ENCODE results near the gene NUP160. TPM values are rescaled to one million over a fixed set of nuclear protein-coding genes. Genes with fewer than 3 reads are reported as not detected.

The NUP160 gene
- total and polyA plus RNA-seq, 10 of the 15 experiments (the other 5 are each of a cell fraction or from before 2014, with no cell fraction given), result 24.0 to 87.6 (median 54.6) TPM

DNA sequence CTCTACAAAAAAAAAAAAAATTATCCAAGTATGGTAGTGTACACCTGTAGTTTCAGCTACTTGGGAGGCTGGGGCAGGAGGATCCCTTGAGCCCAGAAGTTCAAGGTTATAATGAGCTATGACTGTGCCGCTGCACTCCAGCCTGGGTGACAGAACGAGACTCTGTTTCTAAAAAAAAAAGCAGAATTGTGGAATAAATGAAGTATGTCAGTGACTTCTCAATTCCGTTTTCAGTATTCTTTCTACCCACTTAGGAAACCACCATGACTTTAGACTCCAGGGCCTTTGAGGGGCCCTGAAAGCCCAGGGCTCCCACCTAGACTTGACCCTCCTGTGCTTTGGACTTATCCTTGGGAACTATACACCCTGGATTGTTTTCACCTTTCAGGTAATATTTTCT is 6.5 kb upstream of the NUP160 start (continued):
- TF ChIP-seq, protein P1, sequence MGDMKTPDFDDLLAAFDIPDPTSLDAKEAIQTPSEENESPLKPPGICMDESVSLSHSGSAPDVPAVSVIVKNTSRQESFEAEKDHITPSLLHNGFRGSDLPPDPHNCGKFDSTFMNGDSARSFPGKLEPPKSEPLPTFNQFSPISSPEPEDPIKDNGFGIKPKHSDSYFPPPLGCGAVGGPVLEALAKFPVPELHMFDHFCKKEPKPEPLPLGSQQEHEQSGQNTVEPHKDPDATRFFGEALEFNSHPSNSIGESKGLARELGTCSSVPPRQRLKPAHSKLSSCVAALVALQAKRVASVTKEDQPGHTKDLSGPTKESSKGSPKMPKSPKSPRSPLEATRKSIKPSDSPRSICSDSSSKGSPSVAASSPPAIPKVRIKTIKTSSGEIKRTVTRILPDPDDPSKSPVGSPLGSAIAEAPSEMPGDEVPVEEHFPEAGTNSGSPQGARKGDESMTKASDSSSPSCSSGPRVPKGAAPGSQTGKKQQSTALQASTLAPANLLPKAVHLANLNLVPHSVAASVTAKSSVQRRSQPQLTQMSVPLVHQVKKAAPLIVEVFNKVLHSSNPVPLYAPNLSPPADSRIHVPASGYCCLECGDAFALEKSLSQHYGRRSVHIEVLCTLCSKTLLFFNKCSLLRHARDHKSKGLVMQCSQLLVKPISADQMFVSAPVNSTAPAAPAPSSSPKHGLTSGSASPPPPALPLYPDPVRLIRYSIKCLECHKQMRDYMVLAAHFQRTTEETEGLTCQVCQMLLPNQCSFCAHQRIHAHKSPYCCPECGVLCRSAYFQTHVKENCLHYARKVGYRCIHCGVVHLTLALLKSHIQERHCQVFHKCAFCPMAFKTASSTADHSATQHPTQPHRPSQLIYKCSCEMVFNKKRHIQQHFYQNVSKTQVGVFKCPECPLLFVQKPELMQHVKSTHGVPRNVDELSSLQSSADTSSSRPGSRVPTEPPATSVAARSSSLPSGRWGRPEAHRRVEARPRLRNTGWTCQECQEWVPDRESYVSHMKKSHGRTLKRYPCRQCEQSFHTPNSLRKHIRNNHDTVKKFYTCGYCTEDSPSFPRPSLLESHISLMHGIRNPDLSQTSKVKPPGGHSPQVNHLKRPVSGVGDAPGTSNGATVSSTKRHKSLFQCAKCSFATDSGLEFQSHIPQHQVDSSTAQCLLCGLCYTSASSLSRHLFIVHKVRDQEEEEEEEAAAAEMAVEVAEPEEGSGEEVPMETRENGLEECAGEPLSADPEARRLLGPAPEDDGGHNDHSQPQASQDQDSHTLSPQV (IDR thresholded peaks at IDR 0.05), result no peak
- peak; percentile 41; the same call in 1 of the 2 replicates for TF ChIP-seq BCL11A (IDR thresholded peaks at IDR 0.05; ENCODE audit: low read depth, low read length)
- TF ChIP-seq ZNF24 (IDR thresholded peaks at IDR 0.05), result peak; percentile 95

DNA sequence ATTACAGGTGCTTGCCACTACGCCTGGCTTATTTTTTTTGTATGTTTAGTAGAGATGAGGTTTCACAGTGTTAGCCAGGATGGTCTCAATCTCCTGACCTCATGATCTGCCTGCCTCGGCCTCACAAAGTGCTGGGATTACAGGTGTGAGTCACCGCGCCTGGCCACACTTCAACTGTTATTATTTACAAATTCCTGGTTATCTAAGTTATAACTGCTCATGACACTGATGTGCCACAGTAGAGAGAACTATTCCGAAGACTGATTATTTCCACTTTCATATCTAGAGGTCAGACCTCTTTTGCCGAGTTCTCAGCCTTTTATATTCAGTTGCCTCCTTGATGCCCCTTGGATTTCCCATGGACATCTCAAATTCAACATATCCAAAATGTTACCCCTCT is 3.9 kb upstream of the NUP160 start:
- Histone ChIP-seq H3K36me3 (ENCODE audit: control insufficient read depth in 2 of 2, insufficient read depth in 2 of 2, low read length in 1 of 2) (no peaks in the 10 kb centered on the region), H3K4me3 (no peak overlapping the region), H3K79me2 (ENCODE audit: control insufficient read depth, insufficient read depth, low read length) (peaks cover 14% of the 10 kb centered on the region), H3K27ac (ENCODE audit: control insufficient read depth, insufficient read depth) (no peak overlapping the region), H2AFZ (ENCODE audit: control insufficient read depth, low read depth, low read length) (no peak overlapping the region), H3K27me3 (replicated peaks in 1 of 2; ENCODE audit: control insufficient read depth in 2 of 2, insufficient read depth in 2 of 2, low read length in 1 of 2) (no peaks in the 10 kb centered on the region), H4K20me1 (ENCODE audit: control insufficient read depth, insufficient read depth) (no peaks in the 10 kb centered on the region), H3K9me3 (replicated peaks; ENCODE audit: control insufficient read depth, insufficient read depth, low read length) (no peaks in the 10 kb centered on the region), H3K4me1 (ENCODE audit: control insufficient read depth, insufficient read depth, low read length) (peaks cover 65% of the 10 kb centered on the region), H3K9ac (ENCODE audit: control insufficient read depth, insufficient read depth, low read length) (no peak overlapping the region), H3K4me2 (ENCODE audit: control insufficient read depth, insufficient read depth) (no peak overlapping the region)
- POLR2A ChIA-PET, result no interaction called here
- RAD21 ChIA-PET (ENCODE audit: unreplicated experiment), result interaction anchor here (1.1 kb wide), 1 partner anchor 255 kb away, joined by 3 read pairs; no protein-coding TSS in a partner anchor
- SMC1A ChIA-PET (ENCODE audit: uncharacterized antibody, unreplicated experiment), result interaction anchor here (0.8 to 3.6 kb wide), 2 partner anchors 13 to 148 kb away, joined by 4 to 13 read pairs; no protein-coding TSS in a partner anchor
- 86% methylated on average over 6 of the region's 6 CpGs for WGBS (ENCODE audit: insufficient coverage, insufficient replicate concordance, low lambda C conversion rate, missing lambda C conversion rate)
- in situ Hi-C loops (cut with MboI), result no loop called here
- FAIRE-seq (no peak), ATAC-seq (no peak), DNase-seq (ENCODE audit: low read depth, low spot score) (no peak)
- CTCF ChIA-PET, result interaction anchor here (1.2 to 1.8 kb wide), 4 partner anchors 10 to 478 kb away, joined by 3 to 5 read pairs (median 4); no protein-coding TSS in a partner anchor
- intact Hi-C loops (cut with micrococcal nuclease; ENCODE audit: unreplicated experiment), result loop anchor here (5.0 to 10.0 kb wide), 6 partner anchors 80 to 477 kb away; partner anchors contain the start of genes FNBP4, MTCH2, SLC39A13 and SPI1
- TF ChIP-seq FOXM1 (IDR thresholded peaks at IDR 0.05; ENCODE audit: low read depth, low read length), result no peak
- no peak for TF ChIP-seq MTA2 (IDR thresholded peaks at IDR 0.05; ENCODE audit: low read depth)
- TF ChIP-seq, protein P2, sequence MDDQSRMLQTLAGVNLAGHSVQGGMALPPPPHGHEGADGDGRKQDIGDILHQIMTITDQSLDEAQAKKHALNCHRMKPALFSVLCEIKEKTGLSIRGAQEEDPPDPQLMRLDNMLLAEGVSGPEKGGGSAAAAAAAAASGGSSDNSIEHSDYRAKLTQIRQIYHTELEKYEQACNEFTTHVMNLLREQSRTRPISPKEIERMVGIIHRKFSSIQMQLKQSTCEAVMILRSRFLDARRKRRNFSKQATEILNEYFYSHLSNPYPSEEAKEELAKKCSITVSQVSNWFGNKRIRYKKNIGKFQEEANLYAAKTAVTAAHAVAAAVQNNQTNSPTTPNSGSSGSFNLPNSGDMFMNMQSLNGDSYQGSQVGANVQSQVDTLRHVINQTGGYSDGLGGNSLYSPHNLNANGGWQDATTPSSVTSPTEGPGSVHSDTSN (IDR thresholded peaks at IDR 0.05; ENCODE audit: insufficient replicate concordance, low read depth, low read length), result no peak
- TF ChIP-seq RCOR1 (conservative IDR thresholded peaks at IDR 0.05; ENCODE audit: low read depth, low read length), result no peak
- TF ChIP-seq, protein P3, sequence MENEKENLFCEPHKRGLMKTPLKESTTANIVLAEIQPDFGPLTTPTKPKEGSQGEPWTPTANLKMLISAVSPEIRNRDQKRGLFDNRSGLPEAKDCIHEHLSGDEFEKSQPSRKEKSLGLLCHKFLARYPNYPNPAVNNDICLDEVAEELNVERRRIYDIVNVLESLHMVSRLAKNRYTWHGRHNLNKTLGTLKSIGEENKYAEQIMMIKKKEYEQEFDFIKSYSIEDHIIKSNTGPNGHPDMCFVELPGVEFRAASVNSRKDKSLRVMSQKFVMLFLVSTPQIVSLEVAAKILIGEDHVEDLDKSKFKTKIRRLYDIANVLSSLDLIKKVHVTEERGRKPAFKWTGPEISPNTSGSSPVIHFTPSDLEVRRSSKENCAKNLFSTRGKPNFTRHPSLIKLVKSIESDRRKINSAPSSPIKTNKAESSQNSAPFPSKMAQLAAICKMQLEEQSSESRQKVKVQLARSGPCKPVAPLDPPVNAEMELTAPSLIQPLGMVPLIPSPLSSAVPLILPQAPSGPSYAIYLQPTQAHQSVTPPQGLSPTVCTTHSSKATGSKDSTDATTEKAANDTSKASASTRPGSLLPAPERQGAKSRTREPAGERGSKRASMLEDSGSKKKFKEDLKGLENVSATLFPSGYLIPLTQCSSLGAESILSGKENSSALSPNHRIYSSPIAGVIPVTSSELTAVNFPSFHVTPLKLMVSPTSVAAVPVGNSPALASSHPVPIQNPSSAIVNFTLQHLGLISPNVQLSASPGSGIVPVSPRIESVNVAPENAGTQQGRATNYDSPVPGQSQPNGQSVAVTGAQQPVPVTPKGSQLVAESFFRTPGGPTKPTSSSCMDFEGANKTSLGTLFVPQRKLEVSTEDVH (IDR thresholded peaks at IDR 0.05; ENCODE audit: low read depth, partially characterized antibody), result no peak
- BruUV-seq (replicated peaks), result no TSS peak

Data from GM12878 (cell line).